ENCODE results near the gene MCCC1. TPM values are rescaled to one million over a fixed set of nuclear protein-coding genes. Genes with fewer than 3 reads are reported as not detected.

Gene MCCC1
- total RNA-seq, 1 donor from 2014 or later: 47.7 TPM

- Histone ChIP-seq H3K27ac (replicated peaks) (no peak overlapping the region), H3K36me3 (peaks cover 7% of the 10 kb centered on the region), H3K4me3 (no peak overlapping the region), H3K27me3 (ENCODE audit: low read depth) (peaks cover 59% of the 10 kb centered on the region), H3K9me3 (replicated peaks) (peaks cover 23% of the 10 kb centered on the region), H3K4me1 (no peaks in the 10 kb centered on the region)
- intact Hi-C loops (cut with micrococcal nuclease): no loop called here
- TF ChIP-seq, protein P1, sequence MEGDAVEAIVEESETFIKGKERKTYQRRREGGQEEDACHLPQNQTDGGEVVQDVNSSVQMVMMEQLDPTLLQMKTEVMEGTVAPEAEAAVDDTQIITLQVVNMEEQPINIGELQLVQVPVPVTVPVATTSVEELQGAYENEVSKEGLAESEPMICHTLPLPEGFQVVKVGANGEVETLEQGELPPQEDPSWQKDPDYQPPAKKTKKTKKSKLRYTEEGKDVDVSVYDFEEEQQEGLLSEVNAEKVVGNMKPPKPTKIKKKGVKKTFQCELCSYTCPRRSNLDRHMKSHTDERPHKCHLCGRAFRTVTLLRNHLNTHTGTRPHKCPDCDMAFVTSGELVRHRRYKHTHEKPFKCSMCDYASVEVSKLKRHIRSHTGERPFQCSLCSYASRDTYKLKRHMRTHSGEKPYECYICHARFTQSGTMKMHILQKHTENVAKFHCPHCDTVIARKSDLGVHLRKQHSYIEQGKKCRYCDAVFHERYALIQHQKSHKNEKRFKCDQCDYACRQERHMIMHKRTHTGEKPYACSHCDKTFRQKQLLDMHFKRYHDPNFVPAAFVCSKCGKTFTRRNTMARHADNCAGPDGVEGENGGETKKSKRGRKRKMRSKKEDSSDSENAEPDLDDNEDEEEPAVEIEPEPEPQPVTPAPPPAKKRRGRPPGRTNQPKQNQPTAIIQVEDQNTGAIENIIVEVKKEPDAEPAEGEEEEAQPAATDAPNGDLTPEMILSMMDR (IDR thresholded peaks at IDR 0.05; ENCODE audit: borderline replicate concordance): no peak
- no peak for DNase-seq
Observed at GRCh38 chr3:183132409-183132808, 33.1 kb upstream of the MCCC1 start.

DNA sequence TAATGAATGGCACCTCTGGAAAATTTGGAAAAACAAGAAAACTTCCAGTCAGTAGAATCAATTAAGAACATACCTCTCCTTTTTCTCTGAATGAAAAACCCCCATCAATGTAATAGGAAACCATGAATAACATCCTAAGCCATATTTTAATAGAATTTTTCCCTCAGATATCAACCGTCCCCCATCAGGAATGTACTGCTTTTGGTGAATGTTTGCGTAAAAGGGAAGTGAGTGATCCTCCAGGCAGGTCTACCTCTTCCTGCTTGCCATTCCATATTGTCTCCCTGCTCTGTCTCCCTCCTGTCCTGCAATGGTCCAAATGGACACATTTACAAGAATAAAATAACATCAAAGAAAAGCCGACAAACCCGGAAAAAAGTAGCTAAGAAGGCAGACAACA, 32.4 kb upstream of the MCCC1 start:
- H3K27ac ChIP-seq (replicated peaks): no peak overlapping the region
- no peak overlapping the region for H3K4me3 ChIP-seq
- peaks cover 57% of the 10 kb centered on the region for H3K27me3 ChIP-seq (ENCODE audit: low read depth)
- peaks cover 23% of the 10 kb centered on the region for H3K9me3 ChIP-seq (replicated peaks)
- H3K36me3 ChIP-seq: peaks cover 7% of the 10 kb centered on the region
- DNase-seq: no peak
- no peaks in the 10 kb centered on the region for H3K4me1 ChIP-seq
- TF ChIP-seq, protein P1 (IDR thresholded peaks at IDR 0.05; ENCODE audit: borderline replicate concordance): no peak
- intact Hi-C loops (cut with micrococcal nuclease): no loop called here

- TF ChIP-seq, protein P1 (IDR thresholded peaks at IDR 0.05; ENCODE audit: borderline replicate concordance): no peak
- Histone ChIP-seq H3K9me3 (replicated peaks) (peaks cover 23% of the 10 kb centered on the region), H3K4me1 (no peaks in the 10 kb centered on the region), H3K27me3 (ENCODE audit: low read depth) (peaks cover 52% of the 10 kb centered on the region), H3K4me3 (no peak overlapping the region), H3K27ac (replicated peaks) (no peak overlapping the region), H3K36me3 (peaks cover 7% of the 10 kb centered on the region)
- intact Hi-C loops (cut with micrococcal nuclease): no loop called here
- DNase-seq: no peak
Observed at GRCh38 chr3:183131186-183131725, 32.0 kb upstream of the MCCC1 start.

- Histone ChIP-seq H3K27me3 (ENCODE audit: low read depth) (peaks cover 32% of the 10 kb centered on the region), H3K4me3 (no peak overlapping the region), H3K9me3 (replicated peaks) (peaks cover 23% of the 10 kb centered on the region), H3K36me3 (peaks cover 7% of the 10 kb centered on the region), H3K4me1 (no peaks in the 10 kb centered on the region), H3K27ac (replicated peaks) (no peak overlapping the region)
- TF ChIP-seq, protein P1 (IDR thresholded peaks at IDR 0.05; ENCODE audit: borderline replicate concordance): no peak
- intact Hi-C loops (cut with micrococcal nuclease): loop anchor here (10.0 kb wide), 1 partner anchor 56 kb away; no protein-coding TSS in a partner anchor
- DNase-seq: no peak
Observed at GRCh38 chr3:183129243-183129642, 29.9 kb upstream of the MCCC1 start.

DNA sequence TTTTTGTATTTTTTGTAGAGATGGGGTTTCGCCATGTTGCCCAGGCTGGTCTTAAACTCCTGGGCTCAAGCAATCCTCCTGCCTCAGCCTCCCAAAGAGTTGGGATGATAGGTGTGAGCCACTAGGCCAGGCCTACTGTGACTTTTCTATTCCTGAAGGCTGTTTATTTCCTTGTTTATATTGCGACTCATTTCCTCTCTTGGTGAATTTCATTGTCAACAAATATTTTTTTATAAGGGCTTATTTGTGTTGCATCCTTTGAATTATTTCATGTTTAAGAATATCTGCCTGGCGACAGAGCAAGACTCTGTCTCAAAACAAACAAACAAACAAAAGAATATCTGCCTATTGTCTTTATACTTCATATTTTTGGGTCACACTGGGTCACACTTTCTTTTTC, 29.4 kb upstream of the MCCC1 start:
- intact Hi-C loops (cut with micrococcal nuclease): loop anchor here (10.0 kb wide), 1 partner anchor 56 kb away; no protein-coding TSS in a partner anchor
- H3K4me1 ChIP-seq: no peaks in the 10 kb centered on the region
- no peak overlapping the region for H3K27ac ChIP-seq (replicated peaks)
- TF ChIP-seq, protein P1 (IDR thresholded peaks at IDR 0.05; ENCODE audit: borderline replicate concordance): no peak
- H3K36me3 ChIP-seq: peaks cover 7% of the 10 kb centered on the region
- peaks cover 27% of the 10 kb centered on the region for H3K27me3 ChIP-seq (ENCODE audit: low read depth)
- peaks cover 23% of the 10 kb centered on the region for H3K9me3 ChIP-seq (replicated peaks)
- no peak overlapping the region for H3K4me3 ChIP-seq
- DNase-seq: no peak
